Measurements from ENCODE around the gene PTGIS. TPM values are rescaled to one million over a fixed set of nuclear protein-coding genes. Genes with fewer than 3 reads are reported as not detected.

Gene PTGIS
- total and polyA plus RNA-seq, 2 of the 4 experiments (the other 2 are of a cell fraction) = 1.6 to 2.6 TPM

GRCh38 chr20:49480236-49480635 lies 87.7 kb downstream of the PTGIS start:
- Histone ChIP-seq H3K4me2 (ENCODE audit: low read depth, low read length) (no peak overlapping the region), H4K91ac (ENCODE audit: insufficient read depth, low read depth, low read length) (no peak overlapping the region), H3K56ac (ENCODE audit: extremely low read depth, insufficient read depth, low read length) (no peak overlapping the region), H3K27ac (ENCODE audit: insufficient read depth, low read length) (no peak overlapping the region), H2BK15ac (ENCODE audit: low read depth, low read length) (no peak overlapping the region), H4K5ac (ENCODE audit: low read depth, low read length) (no peak overlapping the region), H4K20me1 (ENCODE audit: insufficient read depth, low read length) (0 out of 2 replicates have a peak, but pooled peaks cover 6% of the 10 kb centered on the region), H3K9me3 (ENCODE audit: control insufficient read depth, insufficient read depth, low read length) (0 out of 2 replicates have a peak, but pooled peaks cover 2% of the 10 kb centered on the region), H3K79me1 (ENCODE audit: low read depth in 1 of 2, low read length in 2 of 2) (no peaks in the 10 kb centered on the region), H2BK5ac (ENCODE audit: low read depth, low read length, poor library complexity, severe bottlenecking) (no peak overlapping the region), H2AFZ (replicated peaks; ENCODE audit: low read length, poor library complexity) (no peak overlapping the region), H2AK9ac (replicated peaks; ENCODE audit: low read depth, low read length, poor library complexity) (no peak overlapping the region), H3K9me1 (ENCODE audit: insufficient read depth, low read length) (0 out of 2 replicates have a peak, but pooled peaks cover 3% of the 10 kb centered on the region), H3K4ac (ENCODE audit: low read depth, low read length) (no peak overlapping the region), H4K8ac (ENCODE audit: low read depth in 2 of 2, low read length in 2 of 2) (no peak overlapping the region), H3K18ac (ENCODE audit: low read depth, low read length) (no peak overlapping the region), H2BK120ac (ENCODE audit: low read depth, low read length) (no peak overlapping the region), H3K23ac (ENCODE audit: low read depth, low read length) (no peak overlapping the region), H3K36me3 (ENCODE audit: control insufficient read depth, insufficient read depth, low read length) (no peaks in the 10 kb centered on the region), H3K4me1 (ENCODE audit: control insufficient read depth, insufficient read depth, low read length) (no peaks in the 10 kb centered on the region), H2AK5ac (ENCODE audit: low read depth, low read length) (no peak overlapping the region), H3K9ac (ENCODE audit: low read depth, low read length) (no peak overlapping the region), H3K4me3 (ENCODE audit: insufficient read depth, low read depth, low read length) (no peak overlapping the region), H3K14ac (replicated peaks; ENCODE audit: low read depth, low read length) (no peak overlapping the region), H3K27me3 (ENCODE audit: control insufficient read depth, insufficient read depth, low read length) (peaks cover 67% of the 10 kb centered on the region), H2BK20ac (ENCODE audit: low read depth, low read length) (no peak overlapping the region)
- TF ChIP-seq POLR2A (IDR thresholded peaks at IDR 0.05; ENCODE audit: low read depth, low read length) = no peak
- TF ChIP-seq BHLHE40 (IDR thresholded peaks at IDR 0.05; ENCODE audit: low read depth, low read length) = no peak
- no peak for TF ChIP-seq NFE2L2 (IDR thresholded peaks at IDR 0.05; ENCODE audit: low read depth, low read length)
- no peak for TF ChIP-seq FOS (IDR thresholded peaks at IDR 0.05; ENCODE audit: low read depth, low read length)
- no peak for TF ChIP-seq MAZ (IDR thresholded peaks at IDR 0.05; ENCODE audit: borderline replicate concordance, low read depth, low read length)
- POLR2A ChIA-PET (ENCODE audit: unreplicated experiment) = no interaction called here
- CTCF ChIA-PET = no interaction called here
- ATAC-seq (ENCODE audit: low read depth) (no peak), DNase-seq (no peak)
- WGBS, 2 experiments (ENCODE audit: extremely low coverage in 2 of 2, insufficient read length in 1 of 2) = no CpG with 5 or more reads among the region's 3 CpGs
- intact Hi-C loops (cut with micrococcal nuclease) = loop anchor here (5.0 to 10.0 kb wide), 2 partner anchors 52 to 95 kb away; no protein-coding TSS in a partner anchor
- dilution Hi-C loops (cut with HindIII; ENCODE audit: low sequenced_read_pairs, unreplicated experiment) = no loop called here
- no TSS peak for BruUV-seq (replicated peaks)
- in situ Hi-C loops (cut with MboI; ENCODE audit: low sequenced_read_pairs) = no loop called here
